ENCODE data around the gene GFOD1. TPM values are rescaled to one million over a fixed set of nuclear protein-coding genes. Genes with fewer than 3 reads are reported as not detected.

The GFOD1 gene
- total RNA-seq, 1 experiment from 2014 or later: 6.1 TPM

GRCh38 chr6:13505345-13505734, 17.9 kb upstream of the GFOD1 start:
- H2BK20ac ChIP-seq (ENCODE audit: low read depth, low read length, poor library complexity, severe bottlenecking): no peak overlapping the region
- H3K23ac ChIP-seq (ENCODE audit: insufficient read length, low read depth, low read length): no peak overlapping the region
- H3K4me3 Mint-ChIP-seq: no peak overlapping the region
- H4K5ac ChIP-seq (ENCODE audit: insufficient read length, low read depth, low read length): no peak overlapping the region
- H2BK120ac ChIP-seq (ENCODE audit: low read depth, low read length, poor library complexity, severe bottlenecking): no peak overlapping the region
- peaks cover 0 to 2% of the 10 kb centered on the region in 2 experiments; a peak in 1 of 4 replicates for H3K4me1 Mint-ChIP-seq
- H2BK15ac ChIP-seq (ENCODE audit: low read depth, low read length): no peak overlapping the region
- no peak overlapping the region for H3K27ac ChIP-seq (ENCODE audit: insufficient read length, low read depth, low read length)
- no peak overlapping the region for H2BK5ac ChIP-seq (ENCODE audit: insufficient read length, low read length)
- no peak overlapping the region for H2AK5ac ChIP-seq (ENCODE audit: insufficient read length, low read length)
- no peak overlapping the region for H3K18ac ChIP-seq (ENCODE audit: insufficient read length, low read depth, low read length)
- H3K4me2 ChIP-seq (ENCODE audit: insufficient read depth, insufficient read length, low read length): no peak overlapping the region
- H4K91ac ChIP-seq (ENCODE audit: insufficient read length, low read depth, low read length): no peak overlapping the region
- no peak for DNase-seq
- H3K4ac ChIP-seq (ENCODE audit: low read depth, low read length): no peak overlapping the region
- no peaks in the 10 kb centered on the region for H3K9me3 ChIP-seq (ENCODE audit: control insufficient read depth, low read depth, low read length)
- H3K56ac ChIP-seq (ENCODE audit: insufficient read length, low read depth, low read length): no peak overlapping the region
- TF ChIP-seq, protein P1, sequence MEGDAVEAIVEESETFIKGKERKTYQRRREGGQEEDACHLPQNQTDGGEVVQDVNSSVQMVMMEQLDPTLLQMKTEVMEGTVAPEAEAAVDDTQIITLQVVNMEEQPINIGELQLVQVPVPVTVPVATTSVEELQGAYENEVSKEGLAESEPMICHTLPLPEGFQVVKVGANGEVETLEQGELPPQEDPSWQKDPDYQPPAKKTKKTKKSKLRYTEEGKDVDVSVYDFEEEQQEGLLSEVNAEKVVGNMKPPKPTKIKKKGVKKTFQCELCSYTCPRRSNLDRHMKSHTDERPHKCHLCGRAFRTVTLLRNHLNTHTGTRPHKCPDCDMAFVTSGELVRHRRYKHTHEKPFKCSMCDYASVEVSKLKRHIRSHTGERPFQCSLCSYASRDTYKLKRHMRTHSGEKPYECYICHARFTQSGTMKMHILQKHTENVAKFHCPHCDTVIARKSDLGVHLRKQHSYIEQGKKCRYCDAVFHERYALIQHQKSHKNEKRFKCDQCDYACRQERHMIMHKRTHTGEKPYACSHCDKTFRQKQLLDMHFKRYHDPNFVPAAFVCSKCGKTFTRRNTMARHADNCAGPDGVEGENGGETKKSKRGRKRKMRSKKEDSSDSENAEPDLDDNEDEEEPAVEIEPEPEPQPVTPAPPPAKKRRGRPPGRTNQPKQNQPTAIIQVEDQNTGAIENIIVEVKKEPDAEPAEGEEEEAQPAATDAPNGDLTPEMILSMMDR (conservative IDR thresholded peaks at IDR 0.05): no peak
- H3K14ac ChIP-seq (ENCODE audit: insufficient read depth, low read length): no peak overlapping the region; the same call in 1 of the 2 replicates
- WGBS (ENCODE audit: extremely low coverage, insufficient read length, low lambda C conversion rate): no CpG with 5 or more reads among the region's 7 CpGs
- no peak overlapping the region for H3K9ac ChIP-seq (ENCODE audit: extremely low read depth, insufficient read length, low read length)
- H4K8ac ChIP-seq (replicated peaks; ENCODE audit: insufficient read length, low read depth, low read length): no peak overlapping the region
- H3K79me1 ChIP-seq (ENCODE audit: insufficient read depth, low read depth, low read length, poor library complexity, severe bottlenecking): no peaks in the 10 kb centered on the region
- no peaks in the 10 kb centered on the region for H3K23me2 ChIP-seq (ENCODE audit: insufficient read length, low read depth, low read length, poor library complexity, severe bottlenecking)
- H4K20me1 ChIP-seq (ENCODE audit: control insufficient read depth, insufficient read depth, insufficient read length): no peaks in the 10 kb centered on the region
- no peaks in the 10 kb centered on the region for H3K4me1 ChIP-seq (ENCODE audit: insufficient read depth, low read length)
- H3T11ph ChIP-seq (ENCODE audit: low read length): no peak overlapping the region
- H3K27me3 ChIP-seq (ENCODE audit: insufficient read depth, low read length): no peaks in the 10 kb centered on the region
- H2AFZ ChIP-seq (ENCODE audit: low read length): no peak overlapping the region
- H3K9me3 Mint-ChIP-seq: peaks cover 0 to 7% of the 10 kb centered on the region in 2 experiments; a peak in 3 of 5 replicates
- H3K27me3 Mint-ChIP-seq (ENCODE audit: low read depth): no peaks in the 10 kb centered on the region
- H3K79me2 ChIP-seq (ENCODE audit: insufficient read depth, low read length): no peaks in the 10 kb centered on the region
- H3K27ac Mint-ChIP-seq: peak overlapping the region in 1 of 3 experiments; percentile 42; a peak in 1 of 7 replicates
- no peak overlapping the region for H2BK12ac ChIP-seq (ENCODE audit: insufficient read length, low read depth, low read length)
- peaks cover 0 to 9% (median 1%) of the 10 kb centered on the region in 3 experiments; a peak in 3 of 7 replicates for H3K36me3 Mint-ChIP-seq (ENCODE audit: insufficient read depth in 1 of 3, low read depth in 3 of 3)
